Daoy (cell line): ENCODE data around the gene CPLANE2. TPM values are rescaled to one million over a fixed set of nuclear protein-coding genes. Genes with fewer than 3 reads are reported as not detected.
"Not testable (repeated sequence)": the region's sequence is repeated elsewhere in the genome, so short reads cannot be mapped to it uniquely, and the experiment has no call there.

Experiments used
- DNase-seq: peaks from one replicate; pipeline ENCODE4 v3.0.0-alpha.2; 2015; ENCODE audit warnings: low read depth
- total RNA-seq: library from RNA; depleted of rRNA; stranded (reverse); fragments of >200 nt; shearing (Covaris generic); gene quantifications from 2 replicates; pipeline ENCODE4 v1.2.3, GENCODE V29; 2014

CPLANE2 gene
- total RNA-seq, 1 experiment from 2014 or later = 21.4 TPM

DNA sequence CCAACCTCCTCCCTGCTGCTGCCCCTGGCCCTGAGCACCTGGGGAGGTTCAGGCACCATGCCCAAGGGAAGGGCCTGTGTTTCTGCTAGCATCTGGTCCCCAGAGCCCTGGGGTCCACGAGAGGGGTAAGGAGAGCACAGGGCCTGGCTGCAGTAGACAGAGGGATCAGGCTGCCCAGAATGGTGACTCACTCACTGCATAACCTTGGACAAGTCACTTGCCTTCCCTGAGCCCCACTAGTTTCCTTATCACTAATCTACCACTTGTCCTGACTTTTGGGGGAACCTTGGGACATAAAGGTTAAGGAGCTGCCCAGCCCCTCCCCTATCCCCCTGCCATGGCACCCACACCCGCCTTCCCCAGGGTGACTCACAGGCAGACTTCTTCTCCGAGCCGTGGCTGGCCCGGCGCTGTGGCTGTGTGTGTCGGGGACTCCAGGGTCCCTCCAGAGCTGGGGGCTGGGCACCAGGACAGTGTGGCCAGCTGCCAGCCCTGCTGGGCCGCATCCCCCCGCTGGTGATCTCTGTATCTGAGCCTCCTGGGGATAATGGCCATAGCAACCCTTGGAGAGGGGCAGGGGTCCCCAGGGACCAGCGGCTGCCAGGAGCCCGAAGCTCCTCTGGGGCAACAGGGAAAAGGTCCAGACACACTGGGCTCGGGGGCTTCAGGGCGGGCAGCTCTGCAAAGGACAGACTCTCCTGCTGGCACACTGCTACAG is 28.6 kb downstream of the CPLANE2 start:
- DNase-seq = peak; percentile 46

DNA sequence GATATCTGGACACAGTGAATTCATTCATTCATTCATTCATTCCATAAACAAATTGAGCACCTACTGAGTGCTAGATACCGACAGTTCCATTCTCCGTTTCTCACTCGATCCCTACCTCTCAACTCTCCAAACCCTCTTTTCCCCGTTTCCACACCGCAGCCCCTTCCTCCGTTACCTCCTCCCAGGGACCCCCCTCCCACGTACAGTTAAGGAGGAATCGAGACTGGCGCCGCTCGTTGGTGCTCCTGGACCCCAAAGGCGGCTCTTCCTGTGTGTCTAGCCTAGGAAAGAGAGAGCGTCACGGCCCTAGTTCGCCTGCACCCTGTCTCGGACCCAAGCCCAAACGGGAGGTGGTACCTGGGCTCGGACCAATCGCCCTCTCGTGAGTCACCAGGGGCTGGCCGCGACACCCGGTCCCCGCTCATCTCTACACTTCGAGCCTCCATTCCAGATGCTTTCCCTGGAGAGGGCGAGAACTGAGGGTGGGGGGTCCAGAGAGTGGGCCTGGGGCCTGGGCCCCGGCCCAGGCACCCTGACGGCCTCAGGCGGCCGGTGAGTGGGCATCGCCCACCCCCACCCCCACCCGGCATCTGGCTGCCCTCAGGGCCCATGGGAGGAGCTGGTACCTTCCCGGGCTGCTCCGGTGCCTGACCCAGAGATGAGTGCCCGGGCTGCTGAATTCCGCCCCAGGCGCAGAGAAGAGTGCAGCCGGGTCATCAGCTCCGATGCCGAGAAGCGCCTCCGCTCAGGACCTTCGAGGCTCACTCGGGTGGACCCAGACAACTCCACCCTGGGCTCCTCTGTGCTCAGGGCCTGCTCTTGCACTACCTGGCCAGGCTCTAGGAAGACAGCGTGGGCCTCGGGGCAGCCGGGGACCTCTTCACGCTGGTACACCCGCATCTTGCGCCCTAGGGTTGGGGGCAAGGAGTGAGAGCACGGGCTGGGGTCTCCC is 29.4 kb downstream of the CPLANE2 start:
- DNase-seq = peak; percentile 71

DNA sequence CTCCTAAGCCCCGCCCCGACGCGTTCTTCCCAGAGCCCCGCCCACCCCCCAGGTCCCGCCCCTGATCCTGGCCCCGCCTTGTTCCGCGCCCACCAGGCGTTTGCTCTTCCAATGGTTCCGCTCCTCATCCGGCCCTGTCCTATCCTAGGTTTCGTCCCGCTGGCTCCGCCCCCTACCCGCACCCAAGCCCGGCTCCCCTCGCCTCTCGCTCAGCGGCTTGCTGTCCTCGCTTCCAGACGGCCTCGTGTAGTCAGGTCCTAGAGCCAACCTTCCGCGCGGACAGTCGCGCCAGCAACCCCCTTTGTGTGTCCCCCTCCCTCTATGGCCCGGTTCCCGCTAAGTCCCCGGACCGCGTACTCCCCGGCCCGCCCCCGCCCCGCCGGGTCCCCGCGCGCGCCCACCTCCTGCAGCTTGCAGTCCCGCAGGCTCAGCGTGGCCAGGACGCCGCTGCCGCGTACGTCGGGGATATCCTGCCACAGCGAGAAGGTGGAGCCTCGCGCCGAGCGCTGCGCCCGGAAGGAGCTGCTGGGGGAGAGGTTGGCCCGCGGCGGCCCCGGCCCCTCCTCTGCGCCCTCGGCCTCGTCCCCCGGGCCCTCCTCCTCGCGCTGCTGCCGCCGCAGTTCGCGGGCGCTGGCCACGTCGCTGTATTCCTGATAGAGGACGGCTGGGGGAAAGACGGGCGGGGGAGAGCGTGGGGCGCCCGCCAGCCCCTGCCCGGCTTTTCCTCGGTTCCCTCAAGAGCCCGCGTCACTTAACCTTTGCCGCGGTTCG is 30.3 kb downstream of the CPLANE2 start:
- peak; percentile 99 for DNase-seq

DNA sequence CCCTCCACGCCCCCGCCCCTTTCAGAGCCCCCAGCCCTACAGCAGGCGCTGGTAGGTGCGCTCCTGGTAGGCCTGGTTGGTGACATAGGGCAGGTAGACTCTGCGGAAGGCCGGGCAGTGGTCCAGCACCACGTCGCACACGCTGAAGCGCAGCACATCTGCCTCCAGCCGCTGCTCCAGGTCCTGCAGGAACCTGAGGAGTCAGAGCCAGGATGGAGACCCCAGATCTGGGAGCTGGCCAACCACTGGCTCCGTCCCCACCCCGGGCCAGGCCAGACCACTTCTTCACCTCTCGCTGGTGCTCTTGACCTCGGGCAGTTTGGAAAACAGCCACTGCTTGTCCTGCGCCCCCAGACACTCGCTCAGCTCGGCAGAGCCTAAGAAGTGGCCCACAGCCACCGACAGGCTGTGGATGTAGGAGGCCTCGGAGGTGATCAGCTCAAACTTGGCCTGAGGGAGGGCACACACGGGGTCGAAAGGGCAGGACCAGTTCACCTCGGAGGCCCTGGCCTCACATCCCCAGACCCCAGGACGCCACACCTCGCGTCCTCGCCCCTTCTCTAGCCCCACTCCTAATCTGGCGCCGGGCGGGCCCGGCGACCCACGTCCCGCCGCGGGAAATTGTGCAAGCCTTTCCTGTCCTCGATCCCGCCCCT is 31.0 kb downstream of the CPLANE2 start:
- no peak for DNase-seq

DNA sequence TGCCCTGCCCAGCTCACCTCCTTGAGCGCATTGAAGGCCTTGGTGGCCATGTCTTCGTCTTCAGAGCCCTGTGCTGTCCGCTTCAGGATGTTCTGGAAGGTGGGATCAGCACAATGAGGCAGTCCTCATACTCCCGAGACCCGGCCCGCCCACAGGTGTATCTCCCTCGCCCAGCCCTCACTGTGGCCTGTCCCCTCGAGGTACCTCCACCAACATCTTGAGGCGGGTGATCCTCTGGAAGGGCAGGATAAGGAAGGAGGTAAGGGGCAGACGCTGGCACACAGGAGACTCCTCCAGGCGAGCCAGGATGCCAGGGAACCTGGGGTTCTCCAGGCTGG is 31.7 kb downstream of the CPLANE2 start:
- no peak for DNase-seq

DNA sequence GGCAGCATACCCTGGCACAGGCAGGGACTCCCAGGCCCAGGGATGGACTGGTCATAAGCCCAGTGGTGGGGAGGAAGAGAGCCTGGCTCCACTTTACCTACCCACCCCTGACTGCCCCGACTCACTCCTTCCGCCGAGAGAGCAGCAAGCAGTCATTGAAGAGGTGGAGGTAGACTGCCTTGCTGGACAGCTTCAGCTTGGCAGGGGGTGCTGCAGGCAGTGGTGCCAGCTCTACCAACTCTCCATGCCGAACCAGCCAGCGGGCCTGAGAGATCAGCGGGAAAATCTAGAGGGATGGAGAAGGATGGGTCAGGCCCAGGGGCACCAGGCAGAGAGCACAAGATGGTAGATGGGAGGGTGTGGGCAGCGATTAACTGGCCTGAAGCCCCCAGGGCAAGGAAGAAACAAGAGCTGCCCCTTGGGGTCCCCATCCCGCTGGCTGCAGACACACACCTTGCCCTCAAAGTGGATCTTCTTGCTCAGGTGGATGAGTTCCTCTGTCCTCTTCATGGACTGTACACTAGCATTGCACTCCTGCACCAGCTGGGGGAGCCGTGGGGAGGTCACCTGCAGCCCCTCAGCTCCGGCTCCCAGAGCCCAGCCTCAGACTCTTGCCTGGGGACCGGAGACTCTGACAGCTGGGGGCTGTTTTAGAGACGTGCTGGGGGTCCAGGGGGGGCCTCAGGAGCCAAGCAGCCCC is 32.2 kb downstream of the CPLANE2 start:
- DNase-seq = no peak

DNA sequence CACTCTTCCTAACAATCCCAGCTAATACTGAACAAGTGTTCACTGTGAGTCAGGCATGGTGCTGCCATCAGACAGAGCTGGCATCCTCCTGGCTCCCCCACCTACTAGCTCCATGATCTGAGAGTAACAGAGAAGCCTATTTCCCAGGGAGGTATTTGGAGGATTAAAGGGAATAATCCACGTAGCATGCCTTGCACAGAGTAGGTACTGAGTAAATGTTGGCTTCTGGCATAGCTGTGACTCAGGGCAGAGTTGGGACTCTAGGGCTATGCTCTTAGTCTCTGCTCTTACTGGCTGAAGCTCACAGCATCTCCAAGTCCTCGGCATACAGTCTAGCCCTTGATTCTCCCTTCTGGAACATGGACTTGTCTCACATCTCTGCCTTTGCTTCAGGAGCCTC is 32.8 kb downstream of the CPLANE2 start:
- no peak for DNase-seq

DNA sequence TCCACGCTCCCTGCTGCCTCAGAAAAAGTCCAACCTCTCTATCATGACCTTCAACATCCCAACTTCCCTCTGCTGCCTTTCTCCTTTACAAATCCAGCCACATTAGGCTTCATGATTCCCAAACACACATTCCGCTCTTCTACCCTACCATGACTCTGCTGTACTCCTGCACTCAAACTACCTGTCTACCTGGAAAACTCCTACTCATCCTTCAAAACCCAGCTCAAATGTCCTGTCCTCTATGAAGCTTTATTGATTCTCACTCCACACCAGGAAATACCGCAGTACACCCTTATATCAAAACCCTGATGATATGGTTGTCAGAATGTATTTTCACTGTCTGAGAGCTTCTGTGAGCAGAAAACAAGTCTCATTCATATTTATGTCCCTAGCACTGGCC is 33.4 kb downstream of the CPLANE2 start:
- DNase-seq = no peak

DNA sequence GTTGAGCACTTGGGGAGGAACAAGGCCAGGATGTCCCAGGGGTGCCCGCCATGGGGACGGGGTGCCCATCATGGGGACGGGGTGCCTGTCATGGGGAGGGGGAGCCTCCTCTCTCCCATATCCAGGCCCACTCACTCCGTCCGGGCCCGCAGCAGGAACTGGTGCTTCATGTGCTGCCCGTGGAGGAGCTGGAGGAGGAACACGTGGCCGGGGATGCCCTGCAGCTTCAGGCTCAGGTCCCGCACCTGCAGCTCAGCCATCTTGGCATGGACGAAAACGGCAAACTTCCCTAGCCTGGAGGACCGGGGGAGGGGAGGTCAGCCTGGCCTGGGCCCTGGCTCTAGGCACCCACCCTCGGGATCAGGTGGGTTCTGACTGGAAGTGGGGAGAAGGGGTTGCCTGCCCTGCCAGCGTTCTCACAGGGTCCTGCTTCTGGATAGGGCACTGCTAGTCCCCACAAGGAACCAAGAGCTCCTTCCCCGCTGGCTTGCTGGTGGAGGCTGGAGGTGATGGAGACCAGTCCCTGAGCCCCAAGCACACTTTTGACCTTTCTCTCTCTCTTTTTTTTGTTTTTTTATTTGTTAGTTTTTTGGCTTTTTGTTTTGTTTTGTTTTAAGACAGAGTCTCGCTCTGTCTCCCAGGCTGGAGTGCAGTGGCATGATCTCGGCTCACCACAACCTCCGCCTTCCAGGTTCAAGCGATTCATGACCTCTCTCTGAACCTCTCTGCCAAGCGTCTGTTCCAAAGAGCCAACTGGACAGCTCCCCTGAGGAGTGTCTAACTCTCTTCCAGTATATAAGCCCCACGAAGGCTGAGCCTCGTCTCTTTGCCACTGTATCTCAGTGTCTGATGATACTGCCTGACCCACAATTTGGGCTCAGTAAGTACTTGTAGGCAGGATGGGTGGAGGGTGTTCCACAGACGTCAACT is 34.4 kb downstream of the CPLANE2 start:
- no peak for DNase-seq

DNA sequence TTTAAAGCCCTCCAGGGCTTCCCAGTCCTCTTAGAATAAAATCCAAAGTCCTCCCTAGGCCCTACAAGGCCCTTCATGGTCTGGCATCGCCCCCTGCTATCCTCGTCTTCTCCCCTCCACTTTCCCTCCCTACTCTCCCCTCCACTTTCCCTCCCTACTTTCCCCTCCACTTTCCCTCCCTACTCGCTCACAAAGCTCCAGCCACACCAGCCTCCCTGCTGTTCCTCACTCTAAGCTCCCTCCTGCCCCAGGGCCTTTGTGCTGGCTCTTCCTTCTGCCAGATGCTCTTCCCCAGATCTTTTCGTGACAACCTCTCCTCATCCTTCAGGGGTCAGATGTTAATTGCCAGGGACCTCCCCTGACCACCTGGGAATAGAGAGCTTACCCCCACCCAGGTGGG is 37.3 kb downstream of the CPLANE2 start:
- no peak for DNase-seq

DNA sequence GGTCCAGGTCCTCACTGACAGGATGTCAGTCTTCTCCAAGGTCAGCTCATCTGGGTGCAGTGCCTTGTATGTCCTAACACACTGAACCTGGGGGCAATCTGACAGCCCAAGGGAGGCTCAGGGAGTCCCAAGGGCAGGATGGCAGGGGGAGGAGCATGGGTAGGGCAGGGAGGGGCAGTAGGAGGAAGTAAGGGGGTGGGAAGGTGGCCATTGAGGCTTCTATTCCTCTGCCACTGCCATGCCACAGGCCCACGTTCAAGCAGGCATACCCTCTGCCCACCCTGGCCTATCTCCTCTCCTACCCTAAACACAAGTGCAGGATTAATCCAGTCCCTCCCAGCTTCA is 37.9 kb downstream of the CPLANE2 start:
- DNase-seq = no peak

DNA sequence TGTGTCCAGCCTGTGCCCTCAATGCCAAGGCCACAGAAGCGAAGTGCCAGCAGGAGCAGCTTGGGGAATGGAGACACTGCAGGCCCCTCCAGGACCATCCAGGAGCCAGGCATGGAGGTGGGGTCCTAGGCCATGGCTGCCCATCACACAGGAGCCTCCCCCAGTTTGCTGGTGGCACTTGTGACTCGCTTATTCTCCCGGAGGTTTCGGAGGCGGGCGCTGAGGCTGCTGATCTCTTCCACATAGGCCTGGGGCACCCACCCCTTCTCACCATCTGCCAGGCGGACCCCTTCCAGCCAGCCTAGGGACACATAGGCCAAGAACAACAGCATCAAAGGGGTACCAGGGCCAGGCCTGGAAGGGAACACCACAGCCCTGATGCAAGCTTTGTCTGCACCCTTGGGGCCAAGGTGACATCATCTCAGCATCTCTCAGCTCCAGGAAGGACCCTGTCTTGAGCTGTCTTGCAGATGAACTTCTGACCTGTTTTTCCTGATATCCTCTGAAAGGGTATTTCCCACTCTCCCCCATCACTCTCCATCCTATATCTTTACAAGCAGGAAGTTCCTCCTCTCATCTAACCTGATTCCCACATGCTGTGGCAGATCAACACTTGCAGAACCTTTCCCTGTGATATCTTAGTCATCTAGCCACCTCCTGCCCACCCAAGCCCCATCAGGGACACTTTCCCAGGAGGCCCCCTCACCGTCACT is 38.4 kb downstream of the CPLANE2 start:
- DNase-seq = no peak

DNA sequence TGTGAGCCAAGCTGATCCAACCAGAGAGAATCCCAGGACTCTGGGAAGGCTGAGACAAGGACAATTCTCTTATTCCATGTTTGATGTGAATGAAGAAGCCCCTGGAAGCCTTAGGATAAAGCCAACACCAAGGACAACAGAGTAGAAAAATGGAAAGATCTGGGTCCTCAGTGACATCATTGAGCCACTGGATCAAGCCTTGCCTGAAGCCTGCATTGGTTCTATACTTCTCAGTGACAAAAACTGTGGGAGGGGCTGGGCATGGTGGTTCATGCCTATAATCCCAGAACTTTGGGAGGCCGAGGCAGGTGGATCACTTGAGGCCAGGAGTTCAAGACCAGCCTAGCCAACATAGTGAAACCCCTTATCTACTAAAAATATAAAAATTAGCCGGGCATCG is 40.1 kb downstream of the CPLANE2 start:
- no peak for DNase-seq

DNA sequence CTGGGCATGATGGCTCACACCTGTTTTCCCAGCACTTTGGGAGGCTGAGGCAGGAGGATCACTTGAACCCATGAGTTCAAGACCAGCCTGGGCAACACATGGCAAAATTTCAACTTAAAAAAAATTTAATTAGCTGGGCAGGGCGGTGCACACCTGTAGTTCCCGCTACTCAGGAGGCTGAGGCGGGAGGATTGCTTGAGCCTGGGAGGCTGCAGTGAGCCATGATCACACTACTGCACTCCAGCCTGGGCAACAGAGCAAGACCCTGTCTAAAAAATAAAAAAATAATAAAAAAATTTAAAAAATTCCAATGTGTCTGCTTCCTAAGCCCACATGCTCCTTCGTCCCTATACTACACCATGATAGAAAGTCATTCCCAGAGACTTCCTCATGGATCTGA is 40.8 kb downstream of the CPLANE2 start:
- not testable (repeated sequence) for DNase-seq

DNA sequence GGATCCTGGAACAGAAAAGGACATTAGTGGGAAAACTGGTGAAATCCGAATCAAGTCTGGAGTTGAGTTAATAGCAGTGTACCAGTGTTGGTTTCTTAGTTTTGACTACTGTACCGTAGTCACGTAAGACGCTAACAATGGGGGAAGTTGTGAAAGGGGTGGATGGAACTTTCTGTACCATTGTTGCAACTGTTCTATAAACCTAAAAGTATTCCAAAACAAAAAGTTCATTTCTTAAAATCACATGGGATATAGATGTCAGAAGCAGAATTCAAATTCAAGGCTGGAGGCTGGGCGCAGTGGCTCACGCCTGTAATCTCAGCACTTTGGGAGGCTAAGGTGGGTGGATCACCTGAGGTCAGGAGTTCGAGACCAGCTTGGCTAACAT is 41.5 kb downstream of the CPLANE2 start:
- no peak for DNase-seq

DNA sequence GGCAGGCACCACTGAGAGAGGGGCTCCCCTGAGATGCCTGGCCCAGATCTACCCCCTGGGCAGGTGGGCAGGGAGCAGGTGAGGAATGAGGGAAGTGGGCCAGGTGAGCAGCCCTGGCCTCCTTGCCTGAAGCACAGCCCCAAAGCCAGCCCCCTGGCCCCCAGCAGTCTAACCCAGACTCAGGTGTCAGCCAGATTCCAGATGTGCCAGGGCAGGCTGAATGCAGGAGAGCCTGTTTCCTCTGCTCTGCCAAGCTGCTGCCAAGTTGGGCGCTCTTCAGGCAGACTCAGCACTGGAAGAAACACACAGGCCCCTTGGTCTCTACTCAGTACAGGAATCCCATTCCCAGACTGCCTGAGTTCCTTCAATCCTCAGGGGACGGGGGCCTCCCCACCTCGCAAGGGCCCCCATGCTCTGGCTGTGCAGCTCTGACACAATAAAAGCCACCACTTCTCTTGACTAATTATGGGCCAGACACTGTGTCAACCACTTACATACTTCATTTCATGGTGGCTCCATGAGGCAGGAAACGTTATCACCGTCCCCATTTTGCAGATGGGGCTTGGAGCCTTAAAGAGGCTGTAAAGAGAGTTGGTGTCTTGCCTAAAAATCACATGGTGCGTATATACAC is 45.0 kb downstream of the CPLANE2 start:
- DNase-seq = no peak

DNA sequence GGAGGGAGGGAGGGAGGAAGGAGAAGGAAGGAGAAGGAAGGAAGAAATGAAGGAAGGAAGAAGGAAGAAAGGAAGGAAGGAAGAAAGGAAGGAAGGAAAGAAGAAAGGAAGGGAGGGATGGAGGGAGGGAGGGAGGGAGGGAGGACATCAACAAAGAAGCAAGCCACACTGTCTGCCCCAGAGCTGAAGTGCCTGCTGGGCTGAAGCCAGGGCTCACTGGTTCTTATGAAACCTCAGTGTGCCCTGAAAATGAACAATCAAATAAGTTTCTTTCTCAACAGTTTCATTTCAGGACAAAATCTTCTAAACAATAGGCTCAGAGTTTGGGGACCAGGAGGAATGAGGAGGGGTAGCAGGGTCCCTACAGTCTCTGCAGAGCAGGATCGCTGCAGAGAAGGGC is 45.7 kb downstream of the CPLANE2 start:
- DNase-seq = no peak

DNA sequence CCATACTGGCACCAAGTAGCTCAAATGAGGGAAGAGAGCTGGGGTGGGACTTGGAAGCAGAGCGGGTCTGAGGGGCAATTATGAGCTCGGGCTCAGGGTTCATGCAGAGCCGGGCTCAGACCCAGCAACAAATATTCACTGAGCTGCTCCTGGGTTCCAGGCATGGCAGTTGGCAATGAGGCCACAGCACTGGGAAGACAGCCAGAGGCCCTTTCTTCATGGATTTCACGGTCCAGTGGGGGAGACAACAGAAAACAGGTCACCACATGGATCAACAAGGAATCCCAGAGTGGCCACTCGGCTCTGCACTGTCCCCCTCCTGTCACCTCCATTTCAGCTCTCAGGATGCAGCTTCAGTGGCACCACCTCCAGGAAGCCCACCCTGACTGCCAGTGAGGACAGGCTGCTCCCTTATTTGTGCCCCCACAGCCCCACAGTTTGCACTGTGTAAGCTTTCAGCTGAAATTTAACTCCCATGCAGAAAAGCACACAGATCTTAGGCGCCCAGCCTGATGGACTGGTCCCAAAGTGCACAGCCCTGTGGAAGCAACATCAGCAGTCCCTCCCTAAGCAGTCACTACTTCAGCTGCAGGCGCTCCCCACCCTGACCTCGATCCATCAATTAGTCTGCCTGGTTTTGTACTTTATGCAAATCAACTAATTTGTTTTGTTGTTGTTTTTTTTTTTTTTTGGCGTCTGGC is 46.9 kb downstream of the CPLANE2 start:
- peak; percentile 33 for DNase-seq

DNA sequence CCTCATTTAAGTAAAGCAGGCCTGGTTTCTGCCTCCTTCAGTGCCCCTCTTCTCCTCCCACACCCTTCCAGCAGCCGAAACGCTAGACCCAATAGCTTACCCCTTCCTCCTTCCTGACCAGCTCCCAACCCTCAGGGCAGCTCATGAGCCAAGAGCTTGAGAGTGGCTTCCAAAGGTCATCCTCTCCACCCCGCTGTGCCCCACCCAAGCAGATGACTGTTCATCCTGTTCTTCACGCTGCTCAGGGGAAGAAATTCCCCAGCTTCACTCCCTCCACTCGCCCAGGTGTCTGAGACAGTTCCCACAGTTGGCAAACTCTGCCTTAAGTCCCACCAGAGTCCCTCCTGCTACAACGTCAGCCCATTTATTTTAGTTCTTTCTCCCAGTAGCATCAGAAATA is 48.0 kb downstream of the CPLANE2 start:
- peak; percentile 69 for DNase-seq
